NCI-H2196 (cell line): Measurements from ENCODE around the gene GPR156.

ENCODE experiments used
- DNase-seq: peaks from one replicate; lab custom pipeline; 2025; ENCODE audit not compliant: unreplicated experiment; lab: John Stamatoyannopoulos, UW

GPR156 gene

GRCh38 chr3:120130656-120131055 lies 154.4 kb downstream of the GPR156 start:
- no peak for DNase-seq

GRCh38 chr3:120129718-120130513 lies 155.1 kb downstream of the GPR156 start:
- DNase-seq = no peak

- no peak for DNase-seq
Measured at GRCh38 chr3:120129051-120129450, 156.0 kb downstream of the GPR156 start.

GRCh38 chr3:120125992-120126391 lies 159.0 kb downstream of the GPR156 start:
- DNase-seq = no peak

- no peak for DNase-seq
Measured at GRCh38 chr3:120119846-120120510, 165.0 kb downstream of the GPR156 start.
